H1 (cell line): ENCODE data around the gene RALGAPA2. TPM values are rescaled to one million over a fixed set of nuclear protein-coding genes. Genes with fewer than 3 reads are reported as not detected.

ENCODE experiments used
- CTCF ChIA-PET: fragments of 300-600 bp; sonication (Branson Sonifier 250); formaldehyde crosslinking; loops from one replicate; lab custom pipeline; 2021; ENCODE audit not compliant: partially characterized antibody; lab: Charles Lee
- POLR2A ChIA-PET: fragments of 300-600 bp; sonication (Branson Sonifier 250); formaldehyde crosslinking; loops from one replicate; lab custom pipeline; 2021; ENCODE audit warnings: inconsistent platforms; ENCODE audit not compliant: partially characterized antibody; lab: Charles Lee
- DNase-seq, 2 experiments: peaks; one replicate each; pipeline versions ENCODE4 v3.0.0 to v3.0.0-alpha.2; 2010 to 2022; ENCODE audit warnings: low spot score in 2 of 2, low read depth in 1 of 2, mixed read lengths in 1 of 2
- FAIRE-seq: peaks from 2 replicates; lab custom pipeline; 2011; peaks lifted over from hg19 to GRCh38; lab: Jason Lieb, UNC
- H2AFZ ChIP-seq: 2 replicates; pipeline ENCODE4 v1.8.1; 2012; ENCODE audit warnings: low read length, inconsistent platforms
- H2AK5ac ChIP-seq: 2 replicates; pipeline ENCODE4 v1.6.1; 2013; ENCODE audit warnings: low read depth, low read length
- H2BK120ac ChIP-seq: replicated peaks from 2 replicates; pipeline ENCODE3; 2013; ENCODE audit warnings: low read depth, low read length, inconsistent platforms
- H2BK12ac ChIP-seq: 2 replicates; pipeline ENCODE4 v1.6.1; 2013; ENCODE audit warnings: low read depth, low read length
- H2BK15ac ChIP-seq: 2 replicates; pipeline ENCODE4 v1.6.1; 2013; ENCODE audit warnings: low read length
- H2BK20ac ChIP-seq: 2 replicates; pipeline ENCODE4 v1.6.1; 2013; ENCODE audit warnings: low read length
- H2BK5ac ChIP-seq: 2 replicates; pipeline ENCODE4 v1.6.1; 2013; ENCODE audit warnings: low read depth, low read length
- H3K14ac ChIP-seq: 2 replicates; pipeline ENCODE4 v1.6.1; 2013; ENCODE audit warnings: inconsistent platforms; ENCODE audit not compliant: insufficient read length
- H3K18ac ChIP-seq: 2 replicates; pipeline ENCODE4 v1.6.1; 2013; ENCODE audit warnings: low read length; ENCODE audit errors: extremely low read depth
- H3K23ac ChIP-seq: 2 replicates; pipeline ENCODE4 v1.6.1; 2013; ENCODE audit warnings: inconsistent platforms; ENCODE audit not compliant: insufficient read length
- H3K23me2 ChIP-seq: 2 replicates; pipeline ENCODE4 v1.6.1; 2013; ENCODE audit warnings: low read depth, low read length
- H3K27ac ChIP-seq: 2 replicates; pipeline ENCODE4 v1.6.1; 2011; ENCODE audit warnings: low read depth, low read length, inconsistent platforms
- H3K27me3 ChIP-seq, 4 experiments: replicated peaks in 1 of 4; 1 replicate in 1 of 4; 2 replicates in 3 of 4; pipeline versions ENCODE4 v1.6.1 to v1.8.1; 2011 to 2013; ENCODE audit warnings: low read length in 3 of 4, mild to moderate bottlenecking in 3 of 4, inconsistent platforms in 2 of 4, mixed read lengths in 2 of 4, moderate library complexity in 1 of 4; ENCODE audit not compliant: control insufficient read depth in 3 of 4, insufficient read depth in 3 of 4; ENCODE audit errors: extremely low read depth in 1 of 4
- H3K36me3 ChIP-seq, 4 experiments: 2 replicates each; pipeline versions ENCODE4 v1.6.1 to v1.8.1; 2011 to 2013; ENCODE audit warnings: mild to moderate bottlenecking in 4 of 4, low read length in 3 of 4, moderate library complexity in 2 of 4, control low read depth in 1 of 4, inconsistent platforms in 1 of 4; ENCODE audit not compliant: insufficient read depth in 4 of 4, control insufficient read depth in 2 of 4
- H3K4ac ChIP-seq: replicated peaks from 2 replicates; pipeline ENCODE3; 2013; ENCODE audit warnings: low read length, low read depth, mixed read lengths, inconsistent platforms; ENCODE audit not compliant: insufficient read length
- H3K4me1 ChIP-seq, 4 experiments: replicated peaks in 1 of 4; 1 replicate in 1 of 4; 2 replicates in 3 of 4; pipeline versions ENCODE4 v1.6.1 to v1.8.1; 2011 to 2013; ENCODE audit warnings: low read length in 3 of 4, inconsistent platforms in 2 of 4, mixed read lengths in 1 of 4; ENCODE audit not compliant: insufficient read depth in 4 of 4, control insufficient read depth in 3 of 4
- H3K4me2 ChIP-seq, 2 experiments: 2 replicates each; pipeline versions ENCODE4 v1.6.1 to v1.8.1; 2011 to 2013; ENCODE audit warnings: low read depth in 2 of 2, low read length in 2 of 2, control low read depth in 1 of 2, inconsistent platforms in 1 of 2, mild to moderate bottlenecking in 1 of 2; ENCODE audit not compliant: insufficient read depth in 1 of 2
- H3K4me3 ChIP-seq, 4 experiments: fragments of 200-600, 300-600 bp in 1 of 4; sonication (generic), shearing (Covaris generic), sonication (Bioruptor Twin) in 1 of 4; 2 replicates each; pipeline versions ENCODE4 v1.5.1 to v1.8.1; 2011 to 2016; ENCODE audit warnings: low read length in 4 of 4, low read depth in 3 of 4, control low read depth in 2 of 4, inconsistent platforms in 2 of 4, mild to moderate bottlenecking in 2 of 4, mixed read lengths in 1 of 4, moderate library complexity in 1 of 4; ENCODE audit not compliant: insufficient read depth in 2 of 4; ENCODE audit errors: extremely low read depth in 1 of 4
- H3K56ac ChIP-seq: replicated peaks from 2 replicates; pipeline ENCODE3; 2013; ENCODE audit warnings: low read depth, mild to moderate bottlenecking, mixed read lengths, low read length, inconsistent platforms; ENCODE audit not compliant: insufficient read length
- H3K79me1 ChIP-seq: 2 replicates; pipeline ENCODE4 v1.6.1; 2013; ENCODE audit warnings: low read depth, low read length, control low read depth
- H3K79me2 ChIP-seq, 2 experiments: 2 replicates each; pipeline versions ENCODE4 v1.6.1 to v1.8.1; 2012 to 2013; ENCODE audit warnings: low read length in 2 of 2, mild to moderate bottlenecking in 2 of 2, inconsistent platforms in 1 of 2; ENCODE audit not compliant: insufficient read depth in 2 of 2, control insufficient read depth in 1 of 2
- H3K9ac ChIP-seq, 4 experiments: replicated peaks in 1 of 4; 1 replicate in 1 of 4; 2 replicates in 3 of 4; pipeline versions ENCODE4 v1.6.1 to v1.8.1; 2011 to 2013; ENCODE audit warnings: low read depth in 3 of 4, low read length in 3 of 4, control low read depth in 2 of 4, mild to moderate bottlenecking in 2 of 4, moderate library complexity in 2 of 4, inconsistent platforms in 1 of 4; ENCODE audit errors: extremely low read depth in 1 of 4
- H3K9me3 ChIP-seq, 2 experiments: 2 replicates each; pipeline versions ENCODE4 v1.6.1 to v1.8.1; 2012 to 2013; ENCODE audit warnings: mild to moderate bottlenecking in 2 of 2, moderate library complexity in 2 of 2, control low read depth in 1 of 2, inconsistent platforms in 1 of 2, low read depth in 1 of 2, low read length in 1 of 2, mixed read lengths in 1 of 2; ENCODE audit not compliant: insufficient read depth in 2 of 2
- H4K20me1 ChIP-seq, 2 experiments: replicated peaks in 1 of 2; 2 replicates each; pipeline versions ENCODE3 to v1.8.1; 2011 to 2013; ENCODE audit warnings: inconsistent platforms in 2 of 2, low read length in 2 of 2, mild to moderate bottlenecking in 1 of 2; ENCODE audit not compliant: insufficient read depth in 2 of 2, control insufficient read depth in 1 of 2
- H4K5ac ChIP-seq: 2 replicates; pipeline ENCODE4 v1.6.1; 2013; ENCODE audit warnings: low read length, low read depth, mixed read lengths, inconsistent platforms; ENCODE audit not compliant: insufficient read length
- H4K8ac ChIP-seq: 2 replicates; pipeline ENCODE4 v1.8.0; 2013; ENCODE audit warnings: mild to moderate bottlenecking, moderate library complexity, low read length, inconsistent platforms; ENCODE audit not compliant: insufficient read depth; ENCODE audit errors: extremely low read depth
- H4K91ac ChIP-seq: replicated peaks from 2 replicates; pipeline ENCODE3; 2013; ENCODE audit warnings: low read length, mixed read lengths, inconsistent platforms; ENCODE audit not compliant: insufficient read length
- BCL11A ChIP-seq, 2 experiments: IDR thresholded peaks; one replicate each; pipeline ENCODE4 v1.6.1; 2011; ENCODE audit warnings: low read depth in 2 of 2, low read length in 2 of 2, mild to moderate bottlenecking in 2 of 2
- CBX8 ChIP-seq: fragments of 300-800, 300-1000 bp; sonication (generic); IDR thresholded peaks from 2 replicates; pipeline ENCODE4 v1.7.1; 2016; ENCODE audit warnings: low read depth, low read length, borderline replicate concordance
- CREB1 ChIP-seq: IDR thresholded peaks from 2 replicates; pipeline ENCODE4 v1.6.1; 2012; ENCODE audit warnings: inconsistent platforms
- CTBP2 ChIP-seq: IDR thresholded peaks from 2 replicates; pipeline ENCODE4 v1.7.0; 2011; ENCODE audit warnings: borderline replicate concordance, mild to moderate bottlenecking, moderate library complexity, mixed read lengths, low read length; ENCODE audit not compliant: insufficient read depth, insufficient read length
- GTF2F1 ChIP-seq: IDR thresholded peaks from 2 replicates; pipeline ENCODE4 v1.6.1; 2012; ENCODE audit warnings: low read depth, low read length, improper control_type of control experiment, borderline replicate concordance
- HDAC2 ChIP-seq, 2 experiments: fragments of 300-600 bp in 1 of 2; sonication (generic) in 1 of 2; IDR thresholded peaks; 2 replicates each; pipeline ENCODE4 v1.6.1; 2011 to 2012; ENCODE audit warnings: low read depth in 2 of 2, low read length in 2 of 2, mild to moderate bottlenecking in 2 of 2, moderate library complexity in 2 of 2, borderline replicate concordance in 1 of 2, inconsistent platforms in 1 of 2
- RAD21 ChIP-seq, 2 experiments: IDR thresholded peaks in 1 of 2; conservative IDR thresholded peaks in 1 of 2; 2 replicates each; pipeline ENCODE4 v1.6.1; 2011; ENCODE audit warnings: low read depth in 2 of 2, low read length in 2 of 2, improper control_type of control experiment in 1 of 2, inconsistent platforms in 1 of 2, mild to moderate bottlenecking in 1 of 2, moderate library complexity in 1 of 2
- RBBP5 ChIP-seq: IDR thresholded peaks from 2 replicates; pipeline ENCODE4 v1.7.1; 2012; ENCODE audit warnings: low read depth, mild to moderate bottlenecking, inconsistent platforms, low read length, moderate library complexity, borderline replicate concordance
- RFX5 ChIP-seq: IDR thresholded peaks from 2 replicates; pipeline ENCODE4 v1.6.1; 2011; ENCODE audit warnings: low read depth, low read length, improper control_type of control experiment, borderline replicate concordance
- SP4 ChIP-seq: IDR thresholded peaks from 2 replicates; pipeline ENCODE4 v1.6.1; 2012; ENCODE audit warnings: low read length, inconsistent platforms
- USF2 ChIP-seq: IDR thresholded peaks from 2 replicates; pipeline ENCODE4 v1.6.1; 2011; ENCODE audit warnings: low read length, improper control_type of control experiment
- YY1 ChIP-seq: IDR thresholded peaks from 2 replicates; pipeline ENCODE4 v1.6.1; 2011; ENCODE audit warnings: low read depth, mild to moderate bottlenecking, low read length
- WGBS, 2 experiments: shearing (Covaris generic) in 1 of 2; methylation state at CpG; one replicate each; pipeline versions ENCODE4 v1.1.6 to v1.1.7; 2013 to 2015; ENCODE audit warnings: low lambda C conversion rate in 2 of 2, mixed read lengths in 2 of 2, inconsistent platforms in 1 of 2, low coverage in 1 of 2, missing lambda C conversion rate in 1 of 2; ENCODE audit not compliant: insufficient replicate concordance in 2 of 2, insufficient coverage in 1 of 2, insufficient read length in 1 of 2; ENCODE audit errors: extremely low coverage in 1 of 2, missing lambda C conversion rate in 1 of 2; 5-methylcytosine and 5-hydroxymethylcytosine counted together
- polyA plus RNA-seq, 7 experiments: library from polyadenylated mRNA; depleted of rRNA in 3 of 7; stranded (reverse) in 5 of 7; unstranded in 2 of 7; fragments of >200 nt in 5 of 7; fragments of 200-250 nt in 2 of 7; gene quantifications; 1 replicate in 5 of 7; 2 replicates in 1 of 7; 4 replicates in 1 of 7; pipeline versions ENCODE4 v1.2.1 to v1.2.3, GENCODE V29; 2011 to 2013; ENCODE audit warnings: missing spikeins in 2 of 7, mixed read lengths in 2 of 7
- total RNA-seq: library from RNA; stranded (reverse); fragmentation: NEBNext Ultra II Directional; extraction: Animal tissue kit (Norgen Biotek cat#: 25700); gene quantifications from 2 replicates; pipeline ENCODE4 v1.2.1, GENCODE V29; 2021

RALGAPA2 gene
- total and polyA plus RNA-seq, 2 of the 8 experiments (the other 6 are each of a cell fraction or from before 2014, with no cell fraction given): 5.1 to 25.5 TPM

GRCh38 chr20:20446425-20447015 lies 265.9 kb downstream of the RALGAPA2 start:
- no peak overlapping the region for H3K23ac ChIP-seq
- H4K20me1 ChIP-seq: no peaks in the 10 kb centered on the region
- 90% methylated on average over 5 of the region's 5 CpGs; no CpG with 5 or more reads in 1 of the 2 experiments for WGBS, 2 experiments
- no peak overlapping the region for H4K8ac ChIP-seq
- no peak overlapping the region for H2BK12ac ChIP-seq
- H2AK5ac ChIP-seq: no peak overlapping the region
- no peak overlapping the region for H3K4me3 ChIP-seq
- no peak overlapping the region for H3K18ac ChIP-seq
- FAIRE-seq (no peak), DNase-seq (no peak)
- H3K36me3 ChIP-seq: no peaks in the 10 kb centered on the region
- H3K56ac ChIP-seq: no peak overlapping the region
- no peak overlapping the region for H3K27ac ChIP-seq
- no peaks in the 10 kb centered on the region for H3K9me3 ChIP-seq
- no peaks in the 10 kb centered on the region for H3K27me3 ChIP-seq
- H3K9ac ChIP-seq: no peak overlapping the region
- no peak overlapping the region for H3K14ac ChIP-seq
- peaks cover 0 to 2% (median 0%) of the 10 kb centered on the region in 4 experiments; a peak in 2 of 7 replicates for H3K4me1 ChIP-seq
- H2AFZ ChIP-seq: no peak overlapping the region
- POLR2A ChIA-PET: no interaction called here
- no peak overlapping the region for H3K4me2 ChIP-seq
- H4K5ac ChIP-seq: no peak overlapping the region
- no peaks in the 10 kb centered on the region for H3K23me2 ChIP-seq
- CTCF ChIA-PET: interaction anchor here (1.1 to 1.2 kb wide), 2 partner anchors 10 to 11 kb away, joined by 3 to 5 read pairs; no protein-coding TSS in a partner anchor
- H2BK5ac ChIP-seq: no peak overlapping the region
- H4K91ac ChIP-seq: no peak overlapping the region
- no peak overlapping the region for H2BK20ac ChIP-seq
- no peaks in the 10 kb centered on the region for H3K79me2 ChIP-seq
- no peak overlapping the region for H3K4ac ChIP-seq
- no peak overlapping the region for H2BK15ac ChIP-seq
- H2BK120ac ChIP-seq: no peak overlapping the region
- no peaks in the 10 kb centered on the region for H3K79me1 ChIP-seq
- TF ChIP-seq BCL11A (IDR thresholded peaks at IDR 0.05; ENCODE audit: low read depth in 2 of 2, low read length in 2 of 2) (no peak), USF2 (no peak), CBX8 (no peak), CREB1 (no peak), GTF2F1 (no peak), RBBP5 (no peak), SP4 (no peak), YY1 (no peak), RAD21 (IDR thresholded peaks at IDR 0.05 in 1 of 2, conservative IDR thresholded peaks at IDR 0.05 in 1 of 2; ENCODE audit: low read depth in 2 of 2, low read length in 2 of 2) (no peak), CTBP2 (no peak), HDAC2 (IDR thresholded peaks at IDR 0.05; ENCODE audit: borderline replicate concordance in 1 of 2, low read depth in 2 of 2, low read length in 2 of 2) (no peak), RFX5 (no peak)
